ENCODE data around the gene INTS15. TPM values are rescaled to one million over a fixed set of nuclear protein-coding genes. Genes with fewer than 3 reads are reported as not detected.

The INTS15 gene
- total and polyA plus RNA-seq, 9 of the 15 experiments (the other 6 are each of a cell fraction or from before 2014, with no cell fraction given) = 0.52 to 28.9 (median 11.6) TPM

- TF ChIP-seq, protein P1, sequence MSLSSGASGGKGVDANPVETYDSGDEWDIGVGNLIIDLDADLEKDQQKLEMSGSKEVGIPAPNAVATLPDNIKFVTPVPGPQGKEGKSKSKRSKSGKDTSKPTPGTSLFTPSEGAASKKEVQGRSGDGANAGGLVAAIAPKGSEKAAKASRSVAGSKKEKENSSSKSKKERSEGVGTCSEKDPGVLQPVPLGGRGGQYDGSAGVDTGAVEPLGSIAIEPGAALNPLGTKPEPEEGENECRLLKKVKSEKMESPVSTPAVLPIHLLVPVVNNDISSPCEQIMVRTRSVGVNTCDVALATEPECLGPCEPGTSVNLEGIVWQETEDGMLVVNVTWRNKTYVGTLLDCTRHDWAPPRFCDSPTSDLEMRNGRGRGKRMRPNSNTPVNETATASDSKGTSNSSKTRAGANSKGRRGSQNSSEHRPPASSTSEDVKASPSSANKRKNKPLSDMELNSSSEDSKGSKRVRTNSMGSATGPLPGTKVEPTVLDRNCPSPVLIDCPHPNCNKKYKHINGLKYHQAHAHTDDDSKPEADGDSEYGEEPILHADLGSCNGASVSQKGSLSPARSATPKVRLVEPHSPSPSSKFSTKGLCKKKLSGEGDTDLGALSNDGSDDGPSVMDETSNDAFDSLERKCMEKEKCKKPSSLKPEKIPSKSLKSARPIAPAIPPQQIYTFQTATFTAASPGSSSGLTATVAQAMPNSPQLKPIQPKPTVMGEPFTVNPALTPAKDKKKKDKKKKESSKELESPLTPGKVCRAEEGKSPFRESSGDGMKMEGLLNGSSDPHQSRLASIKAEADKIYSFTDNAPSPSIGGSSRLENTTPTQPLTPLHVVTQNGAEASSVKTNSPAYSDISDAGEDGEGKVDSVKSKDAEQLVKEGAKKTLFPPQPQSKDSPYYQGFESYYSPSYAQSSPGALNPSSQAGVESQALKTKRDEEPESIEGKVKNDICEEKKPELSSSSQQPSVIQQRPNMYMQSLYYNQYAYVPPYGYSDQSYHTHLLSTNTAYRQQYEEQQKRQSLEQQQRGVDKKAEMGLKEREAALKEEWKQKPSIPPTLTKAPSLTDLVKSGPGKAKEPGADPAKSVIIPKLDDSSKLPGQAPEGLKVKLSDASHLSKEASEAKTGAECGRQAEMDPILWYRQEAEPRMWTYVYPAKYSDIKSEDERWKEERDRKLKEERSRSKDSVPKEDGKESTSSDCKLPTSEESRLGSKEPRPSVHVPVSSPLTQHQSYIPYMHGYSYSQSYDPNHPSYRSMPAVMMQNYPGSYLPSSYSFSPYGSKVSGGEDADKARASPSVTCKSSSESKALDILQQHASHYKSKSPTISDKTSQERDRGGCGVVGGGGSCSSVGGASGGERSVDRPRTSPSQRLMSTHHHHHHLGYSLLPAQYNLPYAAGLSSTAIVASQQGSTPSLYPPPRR (CRISPR knock-in tag; IDR thresholded peaks at IDR 0.05; ENCODE audit: borderline replicate concordance) = no peak; the same call in 1 of the 2 replicates
- peak; percentile 78; the same call in 1 of the 2 replicates for TF ChIP-seq NKRF (IDR thresholded peaks at IDR 0.05; ENCODE audit: borderline replicate concordance)
- no peak for TF ChIP-seq SP2 (IDR thresholded peaks at IDR 0.05; ENCODE audit: extremely low read depth, low read depth, low read length, poor library complexity, severe bottlenecking)
- TF ChIP-seq, protein P2, sequence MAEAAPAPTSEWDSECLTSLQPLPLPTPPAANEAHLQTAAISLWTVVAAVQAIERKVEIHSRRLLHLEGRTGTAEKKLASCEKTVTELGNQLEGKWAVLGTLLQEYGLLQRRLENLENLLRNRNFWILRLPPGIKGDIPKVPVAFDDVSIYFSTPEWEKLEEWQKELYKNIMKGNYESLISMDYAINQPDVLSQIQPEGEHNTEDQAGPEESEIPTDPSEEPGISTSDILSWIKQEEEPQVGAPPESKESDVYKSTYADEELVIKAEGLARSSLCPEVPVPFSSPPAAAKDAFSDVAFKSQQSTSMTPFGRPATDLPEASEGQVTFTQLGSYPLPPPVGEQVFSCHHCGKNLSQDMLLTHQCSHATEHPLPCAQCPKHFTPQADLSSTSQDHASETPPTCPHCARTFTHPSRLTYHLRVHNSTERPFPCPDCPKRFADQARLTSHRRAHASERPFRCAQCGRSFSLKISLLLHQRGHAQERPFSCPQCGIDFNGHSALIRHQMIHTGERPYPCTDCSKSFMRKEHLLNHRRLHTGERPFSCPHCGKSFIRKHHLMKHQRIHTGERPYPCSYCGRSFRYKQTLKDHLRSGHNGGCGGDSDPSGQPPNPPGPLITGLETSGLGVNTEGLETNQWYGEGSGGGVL (CRISPR knock-in tag; IDR thresholded peaks at IDR 0.05) = no peak
- no peak for TF ChIP-seq XRCC3 (IDR thresholded peaks at IDR 0.05)
- no peak for TF ChIP-seq ARID1B (IDR thresholded peaks at IDR 0.05)
- TF ChIP-seq ARID2 (IDR thresholded peaks at IDR 0.05) = no peak
- no peak for TF ChIP-seq TAF9B (IDR thresholded peaks at IDR 0.05; ENCODE audit: partially characterized antibody)
- TF ChIP-seq, protein P3, sequence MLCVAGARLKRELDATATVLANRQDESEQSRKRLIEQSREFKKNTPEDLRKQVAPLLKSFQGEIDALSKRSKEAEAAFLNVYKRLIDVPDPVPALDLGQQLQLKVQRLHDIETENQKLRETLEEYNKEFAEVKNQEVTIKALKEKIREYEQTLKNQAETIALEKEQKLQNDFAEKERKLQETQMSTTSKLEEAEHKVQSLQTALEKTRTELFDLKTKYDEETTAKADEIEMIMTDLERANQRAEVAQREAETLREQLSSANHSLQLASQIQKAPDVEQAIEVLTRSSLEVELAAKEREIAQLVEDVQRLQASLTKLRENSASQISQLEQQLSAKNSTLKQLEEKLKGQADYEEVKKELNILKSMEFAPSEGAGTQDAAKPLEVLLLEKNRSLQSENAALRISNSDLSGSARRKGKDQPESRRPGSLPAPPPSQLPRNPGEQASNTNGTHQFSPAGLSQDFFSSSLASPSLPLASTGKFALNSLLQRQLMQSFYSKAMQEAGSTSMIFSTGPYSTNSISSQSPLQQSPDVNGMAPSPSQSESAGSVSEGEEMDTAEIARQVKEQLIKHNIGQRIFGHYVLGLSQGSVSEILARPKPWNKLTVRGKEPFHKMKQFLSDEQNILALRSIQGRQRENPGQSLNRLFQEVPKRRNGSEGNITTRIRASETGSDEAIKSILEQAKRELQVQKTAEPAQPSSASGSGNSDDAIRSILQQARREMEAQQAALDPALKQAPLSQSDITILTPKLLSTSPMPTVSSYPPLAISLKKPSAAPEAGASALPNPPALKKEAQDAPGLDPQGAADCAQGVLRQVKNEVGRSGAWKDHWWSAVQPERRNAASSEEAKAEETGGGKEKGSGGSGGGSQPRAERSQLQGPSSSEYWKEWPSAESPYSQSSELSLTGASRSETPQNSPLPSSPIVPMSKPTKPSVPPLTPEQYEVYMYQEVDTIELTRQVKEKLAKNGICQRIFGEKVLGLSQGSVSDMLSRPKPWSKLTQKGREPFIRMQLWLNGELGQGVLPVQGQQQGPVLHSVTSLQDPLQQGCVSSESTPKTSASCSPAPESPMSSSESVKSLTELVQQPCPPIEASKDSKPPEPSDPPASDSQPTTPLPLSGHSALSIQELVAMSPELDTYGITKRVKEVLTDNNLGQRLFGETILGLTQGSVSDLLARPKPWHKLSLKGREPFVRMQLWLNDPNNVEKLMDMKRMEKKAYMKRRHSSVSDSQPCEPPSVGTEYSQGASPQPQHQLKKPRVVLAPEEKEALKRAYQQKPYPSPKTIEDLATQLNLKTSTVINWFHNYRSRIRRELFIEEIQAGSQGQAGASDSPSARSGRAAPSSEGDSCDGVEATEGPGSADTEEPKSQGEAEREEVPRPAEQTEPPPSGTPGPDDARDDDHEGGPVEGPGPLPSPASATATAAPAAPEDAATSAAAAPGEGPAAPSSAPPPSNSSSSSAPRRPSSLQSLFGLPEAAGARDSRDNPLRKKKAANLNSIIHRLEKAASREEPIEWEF (CRISPR knock-in tag; IDR thresholded peaks at IDR 0.05) = no peak
- no peak for TF ChIP-seq DNMT1 (IDR thresholded peaks at IDR 0.05)
- no peak for TF ChIP-seq NFIX (CRISPR knock-in tag; IDR thresholded peaks at IDR 0.05; ENCODE audit: low read depth)
- TF ChIP-seq ESRRA (IDR thresholded peaks at IDR 0.05; ENCODE audit: borderline replicate concordance, low read depth) = peak; percentile 30; the same call in 1 of the 2 replicates
Observed at GRCh38 chr7:6589829-6590644, at the start of gene INTS15 (continued).

Measured in K562 (cell line).